Measurements from ENCODE around the gene ZNF497.
A peak's percentile ranks its signal among the peaks of the same experiment; 100 is the strongest.
"Not testable (repeated sequence)": the region's sequence is repeated elsewhere in the genome, so short reads cannot be mapped to it uniquely, and the experiment has no call there.

Gene ZNF497

DNA sequence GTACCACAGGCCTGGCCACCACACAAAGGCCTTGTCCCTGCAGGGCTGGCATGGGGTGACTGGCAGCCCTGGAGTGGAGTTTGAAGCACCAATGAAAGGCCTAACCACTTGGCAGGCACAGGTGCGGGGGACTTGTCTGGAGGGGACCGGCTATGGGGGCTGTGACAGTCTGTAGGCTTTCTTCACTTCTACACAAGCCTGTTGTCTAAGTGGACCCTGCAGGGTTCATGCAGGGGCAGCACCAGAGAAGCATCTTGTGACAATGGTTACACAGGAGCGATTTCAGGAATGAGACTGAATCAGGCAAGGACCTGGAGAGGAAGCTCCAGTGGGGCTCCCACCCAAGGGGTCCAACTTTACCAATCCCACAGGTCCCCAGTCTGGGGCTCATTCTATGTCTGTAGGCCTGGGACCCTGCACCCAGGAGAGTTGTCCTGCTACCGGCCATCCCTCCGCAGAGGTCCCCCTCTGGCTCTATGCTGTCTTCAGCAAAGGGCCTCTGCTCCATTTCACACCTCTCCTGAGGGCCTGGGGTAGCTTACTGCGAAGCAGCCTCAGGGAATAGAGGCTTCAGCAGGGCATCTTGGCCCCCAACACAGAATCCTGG, 20.5 kb upstream of the ZNF497 start:
- no peak for FAIRE-seq
- no peak for DNase-seq (ENCODE audit: insufficient read length, low spot score)
- TF ChIP-seq CTCF (IDR thresholded peaks at IDR 0.05; ENCODE audit: insufficient read depth, missing control alignments), result no peak

GRCh38 chr19:58381460-58382212, 19.1 kb upstream of the ZNF497 start:
- TF ChIP-seq CTCF (IDR thresholded peaks at IDR 0.05; ENCODE audit: insufficient read depth, missing control alignments), result no peak
- FAIRE-seq (no peak), DNase-seq (ENCODE audit: insufficient read length, low spot score) (no peak)

DNA sequence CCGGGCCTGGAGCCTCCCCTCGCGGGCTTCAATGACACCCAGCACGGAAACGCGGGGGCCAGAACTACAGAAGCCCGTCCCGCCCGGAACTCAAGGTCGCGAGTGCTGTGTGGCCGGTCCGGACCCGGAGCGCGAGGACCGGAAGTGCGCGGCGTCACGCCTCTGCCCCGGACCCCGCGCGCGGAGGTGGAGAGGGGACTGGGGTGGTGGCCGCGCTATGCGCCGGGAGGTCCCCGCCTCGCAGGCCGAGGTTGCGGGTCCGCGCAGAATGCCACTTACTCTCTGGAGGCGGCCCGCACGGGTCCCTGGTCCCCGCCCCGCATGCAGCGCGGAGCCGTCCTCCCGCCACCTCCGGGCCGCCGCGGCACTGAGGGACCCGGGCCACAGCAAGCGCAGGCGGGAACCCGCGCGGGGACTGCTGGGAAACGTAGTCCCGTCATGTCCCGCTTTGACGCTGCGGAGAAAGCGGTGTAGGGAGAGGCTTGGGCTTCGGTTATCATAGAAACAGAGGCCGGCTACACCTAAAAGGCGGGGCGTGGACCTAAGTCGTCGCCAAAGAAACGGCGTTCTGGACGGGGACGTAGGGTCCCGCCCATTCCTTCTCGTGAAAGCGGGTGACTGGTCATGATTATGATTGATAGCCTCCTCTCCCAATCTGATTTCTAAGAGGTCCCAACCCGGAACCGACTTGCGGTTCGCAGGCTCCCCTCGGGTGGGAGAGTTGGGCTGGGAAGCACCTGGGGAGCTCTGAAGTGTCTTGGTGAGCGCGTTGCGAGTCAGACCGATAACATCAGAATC, 18.3 kb upstream of the ZNF497 start, which contains the start of gene ZNF837:
ZNF837 (minus strand) TSS at position 369 of the 798 bp plus-strand sequence. CDS start 11,698 bp downstream, outside the sequence.
- TF ChIP-seq CTCF (IDR thresholded peaks at IDR 0.05; ENCODE audit: insufficient read depth, missing control alignments), result no peak
- DNase-seq (ENCODE audit: insufficient read length, low spot score) (peak; percentile 68), FAIRE-seq (no peak)

DNA sequence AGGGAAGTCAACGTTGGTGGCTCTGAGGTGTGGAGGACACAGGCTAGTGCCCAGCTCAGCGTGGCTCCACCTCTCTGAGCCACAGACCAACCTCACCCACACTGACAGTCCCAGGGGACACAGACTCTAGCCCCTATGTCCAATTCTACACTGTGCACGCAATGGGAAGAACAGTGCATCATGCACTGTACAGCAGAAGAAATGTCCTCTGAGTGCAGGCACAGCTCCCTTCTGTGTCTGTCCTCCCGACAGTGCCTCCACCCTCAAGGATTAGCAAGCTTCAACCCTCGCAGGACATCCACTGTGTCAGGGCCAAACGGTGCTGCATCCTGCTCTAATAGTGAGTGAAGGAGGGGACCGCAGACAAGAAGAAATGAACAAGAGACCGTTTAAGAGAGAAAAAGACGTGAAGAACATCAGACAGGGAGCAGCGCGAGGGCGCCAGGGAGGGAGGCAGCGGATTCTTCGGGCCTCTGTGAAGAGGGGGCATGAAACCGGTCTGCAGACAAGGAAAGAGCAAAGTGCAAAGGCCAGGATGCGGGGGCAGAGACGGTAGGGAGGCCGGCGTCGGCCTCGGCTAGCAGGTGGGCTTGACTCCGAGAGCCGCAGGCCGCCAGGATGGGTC, 17.6 kb upstream of the ZNF497 start:
- no peak for DNase-seq (ENCODE audit: insufficient read length, low spot score)
- TF ChIP-seq CTCF (IDR thresholded peaks at IDR 0.05; ENCODE audit: insufficient read depth, missing control alignments), result no peak
- no peak for FAIRE-seq

DNA sequence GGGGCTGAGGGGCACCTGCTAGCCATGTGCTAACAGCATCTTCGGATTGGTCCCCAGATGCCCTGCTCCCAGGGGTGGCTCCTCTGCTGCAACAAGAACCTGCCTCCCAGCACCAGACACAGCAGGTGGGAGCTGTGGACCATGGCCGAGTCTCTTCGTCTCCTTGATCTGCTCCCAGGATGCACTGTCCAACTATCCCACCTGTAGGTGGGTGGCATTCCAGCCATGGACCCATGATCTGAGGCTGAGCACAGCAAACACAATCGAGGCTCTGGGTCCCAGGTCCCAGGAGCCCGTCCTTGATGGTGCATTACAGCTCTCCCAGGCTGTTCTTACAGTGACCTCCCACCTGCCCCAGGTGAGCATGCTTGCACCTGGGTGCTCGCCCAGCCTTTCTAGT, 16.7 kb upstream of the ZNF497 start:
- DNase-seq (ENCODE audit: insufficient read length, low spot score) (no peak), FAIRE-seq (no peak)

DNA sequence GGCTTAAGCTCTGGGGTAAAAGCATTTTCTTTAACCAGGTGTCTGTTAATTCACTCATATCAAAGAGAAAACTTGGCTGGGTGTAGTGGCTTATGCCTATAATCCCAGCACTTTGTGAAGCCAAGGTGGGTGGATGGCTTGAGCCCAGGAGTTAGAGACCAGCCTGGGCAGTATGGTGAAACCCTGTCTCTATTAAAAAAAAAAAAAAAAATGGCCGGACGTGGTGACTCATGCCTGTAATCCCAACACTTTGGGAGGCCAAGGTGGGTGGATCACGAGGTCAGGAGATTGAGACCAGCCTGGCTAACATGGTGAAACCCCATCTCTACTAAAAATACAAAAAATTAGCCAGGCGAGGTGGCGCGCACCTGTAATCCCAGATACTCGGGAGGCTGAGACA, 14.2 kb upstream of the ZNF497 start:
- not testable (repeated sequence) for FAIRE-seq; DNase-seq (ENCODE audit: insufficient read length, low spot score)

More for the DNA sequence above, 16.7 kb upstream of the ZNF497 start:
- TF ChIP-seq CTCF (IDR thresholded peaks at IDR 0.05; ENCODE audit: insufficient read depth, missing control alignments), result no peak

GRCh38 chr19:58374200-58374599, 11.6 kb upstream of the ZNF497 start:
- FAIRE-seq (no peak), DNase-seq (ENCODE audit: insufficient read length, low spot score) (no peak)
- no peak for TF ChIP-seq CTCF (IDR thresholded peaks at IDR 0.05; ENCODE audit: insufficient read depth, missing control alignments)
